Upper lobe of left lung (tissue), 4 donors: ENCODE data around the gene VPS37B.

Experiments used
- CTCF ChIP-seq, 6 experiments: fragments of 450-650 bp in 4 of 6; fragments of 200-600 bp in 2 of 6; sonication (generic) in 2 of 6; IDR thresholded peaks; one replicate each; pipeline ENCODE4 v1.5.1; 2016 to 2019; ENCODE audit warnings: antibody characterized with exemption in 6 of 6
- POLR2A ChIP-seq, 4 donors: fragments of 450-650 bp; IDR thresholded peaks; one replicate each; pipeline ENCODE4 v1.5.1; 2016 to 2017; ENCODE audit warnings: antibody characterized with exemption in 4 of 4, mild to moderate bottlenecking in 2 of 4

- TF ChIP-seq CTCF (IDR thresholded peaks at IDR 0.05) (no peak), POLR2A (IDR thresholded peaks at IDR 0.05) (no peak)
Observed at GRCh38 chr12:122866379-122866778, 29.5 kb downstream of the VPS37B start.
